HepG2 (cell line): ENCODE measurements around the gene RHBDL3. TPM values are rescaled to one million over a fixed set of nuclear protein-coding genes. Genes with fewer than 3 reads are reported as not detected.

Experiments
- ATAC-seq: fragments of 200-7000 bp; cut with Tn5 transposase; 3 replicates; pipeline ENCODE4 v1.9.1; 2020; ENCODE audit warnings: mild to moderate bottlenecking, moderate library complexity
- BruUV-seq: library from RNA; stranded (reverse); fragments of 400-500 nt; replicated peaks from 2 replicates; lab custom pipeline; 2021; lab: Mats Ljungman, UMichigan
- CTCF ChIA-PET: fragments of 300-600 bp; formaldehyde crosslinking; extraction: SDS; loops from one replicate; lab custom pipeline; 2021; ENCODE audit warnings: low total read pairs, inconsistent platforms, low intra/inter-chr PET ratio; lab: Yijun Ruan, JAX
- POLR2A ChIA-PET: fragments of 350-600 bp; sonication (Branson Sonifier 250); formaldehyde crosslinking; loops from one replicate; lab custom pipeline; 2020; ENCODE audit warnings: antibody characterized with exemption, inconsistent platforms; lab: Yijun Ruan, JAX
- DNase-seq: peaks from one replicate; pipeline ENCODE4 v3.0.0-alpha.2; 2015; ENCODE audit warnings: low spot score
- FAIRE-seq: peaks from 3 replicates; lab custom pipeline; 2011; peaks lifted over from hg19 to GRCh38; lab: Jason Lieb, UNC
- H2AFZ ChIP-seq: one replicate; pipeline ENCODE4 v1.6.1; 2011; ENCODE audit warnings: low read length, inconsistent platforms
- H3K27ac ChIP-seq: fragments of 300-600 bp; 3 replicates; pipeline ENCODE4 v1.8.0; 2011; ENCODE audit warnings: mixed run types, mild to moderate bottlenecking, mixed read lengths, low read length, inconsistent platforms; ENCODE audit not compliant: insufficient read depth; ENCODE audit errors: extremely low read length
- H3K27me3 ChIP-seq, 2 experiments: fragments of 200-600 bp in 1 of 2; 2 replicates in 1 of 2; 3 replicates in 1 of 2; pipeline versions ENCODE4 v1.6.0 to v1.8.0; 2011; ENCODE audit warnings: low read length in 2 of 2, mild to moderate bottlenecking in 2 of 2, moderate library complexity in 2 of 2, inconsistent platforms in 1 of 2; ENCODE audit not compliant: insufficient read depth in 2 of 2, control insufficient read depth in 1 of 2
- H3K36me3 ChIP-seq, 2 experiments: fragments of 200-600 bp in 1 of 2; replicated peaks in 1 of 2; 2 replicates in 1 of 2; 3 replicates in 1 of 2; pipeline versions ENCODE4 v1.5.1 to v1.8.0; 2011; ENCODE audit warnings: low read length in 2 of 2, inconsistent platforms in 1 of 2; ENCODE audit not compliant: insufficient read depth in 2 of 2, control insufficient read depth in 1 of 2
- H3K4me1 ChIP-seq: 2 replicates; pipeline ENCODE4 v1.5.1; 2012; ENCODE audit warnings: low read length, inconsistent platforms; ENCODE audit not compliant: insufficient read depth
- H3K4me2 ChIP-seq: 2 replicates; pipeline ENCODE4 v1.6.0; 2011; ENCODE audit warnings: low read depth, low read length, inconsistent platforms
- H3K4me3 ChIP-seq, 3 experiments: fragments of 200-600 bp in 1 of 3; sonication (generic), shearing (Covaris generic) in 1 of 3; replicated peaks in 1 of 3; 2 replicates each; pipeline ENCODE4 v1.5.1; 2011 to 2016; ENCODE audit warnings: low read length in 3 of 3, inconsistent platforms in 2 of 3, low read depth in 2 of 3, mild to moderate bottlenecking in 2 of 3, control low read depth in 1 of 3, mixed read lengths in 1 of 3; ENCODE audit not compliant: insufficient read depth in 1 of 3
- H3K79me2 ChIP-seq: one replicate; pipeline ENCODE4 v1.6.1; 2011; ENCODE audit warnings: low read length, inconsistent platforms; ENCODE audit not compliant: insufficient read depth
- H3K9ac ChIP-seq: 2 replicates; pipeline ENCODE4 v1.6.0; 2011; ENCODE audit warnings: mild to moderate bottlenecking, low read depth, low read length, inconsistent platforms; ENCODE audit not compliant: insufficient read depth
- H3K9me3 ChIP-seq: 2 replicates; pipeline ENCODE4 v1.5.1; 2012; ENCODE audit warnings: mild to moderate bottlenecking, low read length
- H4K20me1 ChIP-seq: 2 replicates; pipeline ENCODE4 v1.6.0; 2011; ENCODE audit warnings: inconsistent platforms, mild to moderate bottlenecking, low read length, moderate library complexity; ENCODE audit not compliant: insufficient read depth
- ATM ChIP-seq: fragments of 450-650 bp; IDR thresholded peaks from 2 replicates; pipeline ENCODE4 v1.7.1; 2017; ENCODE audit warnings: mild to moderate bottlenecking, borderline replicate concordance
- BATF2 ChIP-seq: sonication (generic); formaldehyde crosslinking; IDR thresholded peaks from 2 replicates; pipeline ENCODE4 v1.8.0; 2022; ENCODE audit warnings: mild to moderate bottlenecking, missing genetic modification reagents, moderate library complexity
- ELF3 ChIP-seq: IDR thresholded peaks from 2 replicates; pipeline ENCODE4 v1.6.1; 2016; ENCODE audit warnings: missing genetic modification reagents, missing compliant biosample characterization
- FOXJ3 ChIP-seq: sonication (generic); formaldehyde crosslinking; IDR thresholded peaks from 2 replicates; pipeline ENCODE4 v1.4.0; 2020; ENCODE audit warnings: missing genetic modification reagents, mild to moderate bottlenecking, borderline replicate concordance
- HDAC6 ChIP-seq: fragments of 200-600 bp; sonication (generic); IDR thresholded peaks from 2 replicates; pipeline ENCODE4 v1.7.0; 2017; ENCODE audit warnings: mild to moderate bottlenecking, antibody characterized with exemption, low read length, low read depth
- SAFB2 ChIP-seq: sonication (generic); formaldehyde crosslinking; IDR thresholded peaks from 2 replicates; pipeline ENCODE4 v1.5.1; 2020; ENCODE audit warnings: missing genetic modification reagents, low read depth, mild to moderate bottlenecking, borderline replicate concordance
- SNRNP70 ChIP-seq: fragments of 200-400 bp; formaldehyde crosslinking; IDR thresholded peaks from 2 replicates; pipeline ENCODE4 v1.6.1; 2017; ENCODE audit warnings: mild to moderate bottlenecking, low read depth, low read length, moderate library complexity
- ZKSCAN8 ChIP-seq: IDR thresholded peaks from 2 replicates; pipeline ENCODE4 v1.6.1; 2016; ENCODE audit warnings: borderline replicate concordance, missing genetic modification reagents, missing compliant biosample characterization
- ZNF256 ChIP-seq: sonication (generic); formaldehyde crosslinking; conservative IDR thresholded peaks from 2 replicates; pipeline ENCODE4 v1.4.0; 2020; ENCODE audit warnings: missing genetic modification reagents
- ZNF326 ChIP-seq: sonication (generic); formaldehyde crosslinking; IDR thresholded peaks from 2 replicates; pipeline ENCODE4 v1.4.0; 2020; ENCODE audit warnings: missing genetic modification reagents, borderline replicate concordance
- WGBS: methylation state at CpG from one replicate; pipeline ENCODE4 v1.1.6; 2017; ENCODE audit warnings: low lambda C conversion rate; 5-methylcytosine and 5-hydroxymethylcytosine counted together
- in situ Hi-C: cut with HindIII; loops from 2 replicates; pipeline ENCODE4 v1.10.0; 2017; ENCODE audit warnings: low pct_unique_long_range_greater_than_20kb; ENCODE audit not compliant: extremely low pct_ligation_motif_present
- intact Hi-C: fragments of 100-400 bp; cut with micrococcal nuclease; formaldehyde crosslinking; loops from one replicate; pipeline ENCODE4 v1.10.0; 2022; ENCODE audit not compliant: unreplicated experiment
- polyA plus RNA-seq, 8 experiments: library from polyadenylated mRNA; depleted of rRNA in 3 of 8; stranded (reverse) in 7 of 8; unstranded in 1 of 8; fragments of >200 nt; fragmentation: Illumina TruSeq in 4 of 8; extraction: Trizol in 4 of 8; gene quantifications; 2 replicates each; pipeline versions ENCODE4 v1.2.1 to v1.2.3, GENCODE V29; 2011 to 2016; ENCODE audit warnings: low read depth in 4 of 8, missing spikeins in 1 of 8, mixed read lengths in 1 of 8; ENCODE audit not compliant: insufficient read depth in 1 of 8
- total RNA-seq, 5 experiments: library from RNA; depleted of rRNA; stranded (reverse); fragments of >200 nt; fragmentation: Illumina TruSeq; extraction: Trizol; gene quantifications; 2 replicates each; pipeline ENCODE4 v1.2.3, GENCODE V29; 2016; ENCODE audit warnings: low read depth in 1 of 5

The RHBDL3 gene
- total and polyA plus RNA-seq, 2 of the 13 experiments (the other 11 are each of a cell fraction or from before 2014, with no cell fraction given): 0.09 TPM; not detected in 1

GRCh38 chr17:32356378-32356743 lies 90.7 kb downstream of the RHBDL3 start:
- 99% methylated on average over 3 of the region's 3 CpGs for WGBS
- H3K4me1 ChIP-seq: peaks cover 47% of the 10 kb centered on the region
- CTCF ChIA-PET: no interaction called here
- no TSS peak for BruUV-seq
- no peak overlapping the region for H2AFZ ChIP-seq
- no peak overlapping the region for H3K4me2 ChIP-seq
- no peak for DNase-seq
- H3K79me2 ChIP-seq: peaks cover 81% of the 10 kb centered on the region
- intact Hi-C loops (no loop called here), in situ Hi-C loops (no loop called here)
- no peak overlapping the region for H3K27ac ChIP-seq
- H3K9me3 ChIP-seq: no peaks in the 10 kb centered on the region
- no peak overlapping the region for H3K4me3 ChIP-seq
- peaks cover 20 to 68% of the 10 kb centered on the region in 2 experiments for H3K36me3 ChIP-seq
- peaks cover 72% of the 10 kb centered on the region for H4K20me1 ChIP-seq
- no peak for TF ChIP-seq BATF2 (CRISPR knock-in tag)
- TF ChIP-seq HDAC6: no peak
- TF ChIP-seq ZNF256 (CRISPR knock-in tag): no peak
- no peak for TF ChIP-seq FOXJ3 (CRISPR knock-in tag)
- TF ChIP-seq SNRNP70: no peak
- TF ChIP-seq ZNF326 (CRISPR knock-in tag): no peak
- TF ChIP-seq ATM: no peak
- no peak for TF ChIP-seq SAFB2
- no peak for TF ChIP-seq ELF3
- TF ChIP-seq ZKSCAN8 (CRISPR knock-in tag): no peak
- TF ChIP-seq, all 625 proteins: peak for 0
- H3K27me3 ChIP-seq: no peaks in the 10 kb centered on the region
- FAIRE-seq (no peak), ATAC-seq (no peak)
- H3K9ac ChIP-seq: no peak overlapping the region
- POLR2A ChIA-PET: no interaction called here
